Measurements from ENCODE around the gene GCDH.

GCDH gene

GRCh38 chr19:12943437-12944044 lies 52.6 kb downstream of the GCDH start:
- no peak for DNase-seq

- no peak for DNase-seq
Observed at GRCh38 chr19:12944104-12944674, 53.2 kb downstream of the GCDH start.

GRCh38 chr19:12945479-12946091 lies 54.6 kb downstream of the GCDH start, which contains the start of gene RAD23A:
TSS of gene RAD23A (plus strand) at chr19:12945862. CDS start at chr19:12945949, 87 bp downstream.
- DNase-seq, result peak; percentile 88

GRCh38 chr19:12946092-12946721 lies 55.2 kb downstream of the GCDH start:
- DNase-seq, result peak; percentile 49

GRCh38 chr19:12946731-12947496 lies 56.0 kb downstream of the GCDH start:
- no peak for DNase-seq

- no peak for DNase-seq
Observed at GRCh38 chr19:12947702-12948611, 57.0 kb downstream of the GCDH start.

- no peak for DNase-seq
Observed at GRCh38 chr19:12948612-12949362, 57.8 kb downstream of the GCDH start.
